Left colon (tissue), 2 donors: ENCODE results near the gene TTLL4. TPM values are rescaled to one million over a fixed set of nuclear protein-coding genes. Genes with fewer than 3 reads are reported as not detected.

Experiments used
- ATAC-seq: fragments of 200-7000 bp; cut with Tn5 transposase; one replicate; pipeline ENCODE4 v1.9.1; 2020; ENCODE audit warnings: mild to moderate bottlenecking, moderate library complexity
- DNase-seq, 2 donors: peaks; one replicate each; pipeline ENCODE4 v3.0.0-alpha.2; 2020
- intact Hi-C, 2 donors: fragments of 100-400 bp; cut with DNase I in 1 of 2; cut with micrococcal nuclease in 1 of 2; formaldehyde crosslinking; loops; one replicate each; pipeline versions ENCODE4 v1.11.2 to v1.14.0; 2022; cut with DNase I, micrococcal nuclease
- total RNA-seq, 2 donors: library from RNA; stranded (reverse); fragmentation: NEBNext Ultra II Directional; extraction: Animal tissue kit (Norgen Biotek cat#: 25700); gene quantifications; one replicate each; pipeline ENCODE4 v1.2.1, GENCODE V29; 2021
- donor health status: DM: no; HTN: no; CAD: no.
- donor health status: DM: yes; HTN: yes; CAD: no.

TTLL4 gene
- total RNA-seq, 2 donors from 2014 or later: 17.6 to 25.4 TPM

DNA sequence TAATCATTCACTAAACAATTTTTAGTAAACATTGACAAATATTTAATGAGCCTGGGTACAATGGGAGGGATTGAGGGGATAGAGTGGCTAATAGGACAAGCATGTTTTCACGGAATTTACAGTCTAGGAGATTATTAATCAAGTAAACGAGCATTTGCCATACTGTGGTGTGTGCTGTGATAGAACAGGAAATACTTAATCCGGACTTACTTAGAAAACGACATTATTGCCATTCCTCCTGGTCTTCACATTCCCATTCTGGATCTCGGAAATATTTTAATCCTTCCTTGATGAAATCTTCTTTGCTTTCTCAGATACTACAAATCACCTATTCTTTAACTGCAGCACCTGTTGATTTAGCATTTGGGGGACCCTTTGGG is 905 bp downstream of the TTLL4 start:
- no peak for ATAC-seq
- no peak for DNase-seq
- intact Hi-C loops: no loop called here

DNA sequence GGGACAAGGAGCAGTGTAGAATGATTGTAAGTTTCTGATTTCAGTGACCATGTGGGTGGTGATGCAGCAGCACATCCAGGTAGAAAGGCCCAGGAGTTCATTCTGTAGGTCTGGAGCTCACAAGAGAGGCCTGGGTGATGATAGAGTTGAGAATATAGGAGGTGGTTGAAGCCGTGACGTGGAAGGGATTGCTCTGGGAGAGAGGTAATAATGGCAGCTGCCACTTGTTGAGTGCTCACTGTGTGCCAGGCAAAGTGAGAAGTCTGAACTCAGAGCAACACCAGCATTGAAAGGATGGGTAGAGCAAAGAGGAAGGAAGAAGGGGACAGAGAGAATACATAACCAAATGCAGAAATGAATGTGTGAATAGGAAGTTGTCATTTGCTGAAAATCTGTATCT is 3.3 kb downstream of the TTLL4 start:
- DNase-seq (no peak), ATAC-seq (no peak)
- intact Hi-C loops: no loop called here

DNA sequence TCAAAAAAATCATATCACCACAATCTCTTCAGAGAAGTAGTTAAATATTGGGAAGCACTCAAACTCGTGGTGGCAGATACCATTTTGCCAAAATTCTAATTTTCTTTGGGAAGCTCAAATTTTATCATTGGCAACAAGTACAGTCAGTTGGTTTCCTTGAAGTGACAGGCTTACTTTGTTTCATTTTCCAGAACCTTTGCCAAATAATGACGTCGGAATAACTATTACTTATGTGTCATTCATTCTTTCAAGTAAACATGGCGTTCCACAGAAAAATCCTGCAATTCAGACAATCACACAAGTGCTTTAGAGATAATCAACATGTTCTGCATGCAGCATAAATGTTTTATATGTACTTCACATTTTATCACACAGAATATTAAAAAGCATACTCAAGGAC is 5.4 kb downstream of the TTLL4 start:
- ATAC-seq (no peak), DNase-seq (no peak)
- intact Hi-C loops: no loop called here

DNA sequence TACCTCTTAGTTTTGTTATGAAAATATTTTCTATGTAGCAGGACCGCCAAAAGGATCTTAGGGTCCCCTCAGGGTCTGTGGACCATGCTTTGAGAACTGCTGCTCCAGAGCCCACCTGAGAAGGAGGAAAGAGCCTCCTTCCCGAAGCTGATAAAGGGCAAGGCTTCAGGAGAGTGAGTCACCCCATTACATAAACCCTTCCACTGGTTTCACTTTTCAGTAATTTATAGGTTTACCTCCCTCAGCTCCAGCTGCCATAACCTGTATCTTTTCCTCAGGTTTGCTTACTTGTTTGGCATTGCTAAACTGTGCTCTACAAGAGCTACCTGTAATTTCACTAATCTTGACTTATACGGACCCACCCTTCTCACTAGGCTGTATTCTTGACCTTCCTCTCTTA is 6.6 kb downstream of the TTLL4 start:
- intact Hi-C loops: no loop called here
- ATAC-seq (peak; percentile 93), DNase-seq (peak in 1 of 2 donors; percentile 28)

DNA sequence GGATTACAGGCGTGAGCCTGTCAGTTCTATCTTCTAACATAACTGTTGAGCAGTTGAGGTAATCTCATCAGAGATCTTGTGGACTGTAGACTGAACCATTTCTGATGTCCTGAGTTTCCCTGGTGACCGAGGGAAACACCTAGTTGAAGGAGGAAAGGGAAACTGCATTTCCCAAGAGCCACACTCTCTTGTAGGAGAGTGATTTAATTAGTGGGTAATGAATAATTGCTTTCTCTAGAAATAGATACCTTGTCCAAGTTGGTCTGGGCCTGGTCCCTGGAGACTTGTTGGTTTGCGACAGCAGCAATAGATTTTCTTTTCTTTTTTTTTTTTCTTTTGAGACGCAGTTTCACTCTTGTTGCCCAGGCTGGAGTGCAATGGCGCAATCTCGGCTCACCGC is 7.4 kb downstream of the TTLL4 start:
- no peak for DNase-seq
- ATAC-seq: no peak
- intact Hi-C loops: no loop called here

DNA sequence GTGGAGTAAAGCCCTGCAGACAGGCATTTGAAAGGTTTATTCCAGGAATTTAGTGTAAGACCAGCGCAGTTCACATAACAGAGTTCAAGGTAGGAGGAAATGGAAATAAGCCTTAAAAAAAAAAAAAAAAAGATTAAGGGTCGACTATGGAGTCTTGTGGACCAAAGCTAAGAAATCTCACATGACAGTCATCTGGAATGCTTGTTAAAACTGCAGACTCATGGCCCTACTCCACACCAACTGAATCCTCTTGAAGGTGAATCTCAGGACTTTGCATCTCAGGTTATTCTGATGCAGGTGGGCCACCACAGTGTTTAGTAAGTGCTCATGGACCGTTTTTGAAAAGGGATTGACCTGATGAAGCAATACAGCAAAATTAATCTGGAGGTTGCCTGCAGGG is 8.8 kb downstream of the TTLL4 start:
- intact Hi-C loops: no loop called here
- ATAC-seq: no peak
- DNase-seq: no peak

DNA sequence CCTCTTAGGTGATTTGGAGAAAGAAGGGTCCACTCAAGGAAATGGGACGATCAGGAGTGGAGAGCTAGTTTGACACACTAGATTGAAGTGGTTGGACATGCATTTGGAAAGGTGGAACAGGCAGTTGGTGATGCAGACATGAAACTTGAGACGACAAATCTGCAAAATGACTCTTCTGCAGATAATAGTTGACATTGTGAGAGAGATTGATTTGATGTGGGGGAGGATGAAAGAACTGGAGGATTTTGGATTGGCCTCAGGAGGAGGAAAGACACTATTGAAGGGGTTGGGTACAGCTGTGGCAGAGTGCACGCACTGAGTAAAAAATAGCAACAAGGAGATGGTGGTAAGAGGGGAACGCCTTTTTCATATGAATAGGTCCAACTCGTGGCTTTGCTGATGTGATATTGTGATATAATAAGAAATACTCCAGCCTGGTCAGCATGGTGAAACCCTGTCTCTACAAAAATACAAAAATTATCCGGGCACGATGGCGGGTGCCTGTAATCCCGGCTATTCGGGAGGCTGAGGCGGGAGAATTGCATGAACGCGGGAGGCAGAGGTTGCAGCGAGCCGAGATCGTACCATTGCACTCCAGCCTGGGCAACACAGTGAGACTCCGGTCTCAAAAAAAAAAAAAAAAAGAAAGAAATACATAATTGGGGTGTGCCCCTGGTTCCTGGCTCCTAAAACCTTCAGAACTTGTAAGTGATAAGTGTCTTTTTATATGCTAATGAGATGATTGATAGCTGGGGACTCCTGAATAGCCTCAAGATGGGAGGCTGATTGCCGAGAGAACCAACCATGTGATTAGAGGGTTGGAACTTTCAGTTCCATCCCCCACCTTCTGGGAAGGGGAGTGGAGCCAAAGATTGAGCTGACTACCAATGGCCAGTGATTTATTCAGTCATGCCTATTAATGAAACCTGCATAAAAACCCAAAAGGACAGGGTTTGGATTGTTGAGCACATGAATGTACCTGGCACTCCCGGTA is 9.7 kb downstream of the TTLL4 start:
- ATAC-seq (no peak), DNase-seq (no peak)
- intact Hi-C loops: no loop called here

DNA sequence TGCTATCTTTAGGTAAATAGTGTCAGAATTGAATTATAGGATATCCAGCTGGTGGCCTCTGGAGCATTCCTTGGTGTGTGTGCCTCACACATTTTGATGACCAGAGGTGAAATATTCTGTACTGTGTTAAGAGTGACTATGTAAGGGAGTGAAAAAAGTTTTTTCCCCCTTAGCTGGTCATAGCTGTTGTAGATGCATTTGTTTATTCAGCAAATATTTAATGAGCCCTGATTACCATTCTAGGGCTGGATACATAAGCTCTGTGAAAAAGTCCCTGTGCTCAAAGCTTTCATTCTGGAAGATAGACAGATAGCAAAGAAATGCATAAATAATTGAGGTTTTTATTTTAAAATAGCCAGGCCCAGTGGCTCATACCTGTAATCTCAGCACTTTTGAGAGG is 10.9 kb downstream of the TTLL4 start:
- DNase-seq (no peak), ATAC-seq (no peak)
- intact Hi-C loops: no loop called here

DNA sequence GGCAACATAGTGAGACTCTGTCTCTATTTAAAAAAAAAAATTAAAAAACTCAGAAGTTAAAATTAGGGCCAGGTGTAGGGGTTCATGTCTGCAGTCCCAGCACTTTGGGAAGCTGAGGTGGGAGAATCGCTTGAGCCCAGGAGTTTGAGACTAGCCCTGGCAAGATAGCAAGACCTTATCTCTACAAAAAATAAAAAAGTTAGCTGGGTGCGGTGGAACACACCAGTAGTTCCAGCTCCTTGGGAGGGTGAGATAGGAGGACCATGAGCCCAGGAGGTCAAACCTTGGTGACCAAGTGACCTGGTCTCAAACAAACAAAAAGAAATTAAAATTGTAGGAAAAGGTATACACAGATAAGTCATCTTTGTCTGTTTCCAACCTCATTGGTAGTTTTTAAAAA is 11.3 kb downstream of the TTLL4 start:
- DNase-seq: no peak
- ATAC-seq: no peak
- intact Hi-C loops: no loop called here

DNA sequence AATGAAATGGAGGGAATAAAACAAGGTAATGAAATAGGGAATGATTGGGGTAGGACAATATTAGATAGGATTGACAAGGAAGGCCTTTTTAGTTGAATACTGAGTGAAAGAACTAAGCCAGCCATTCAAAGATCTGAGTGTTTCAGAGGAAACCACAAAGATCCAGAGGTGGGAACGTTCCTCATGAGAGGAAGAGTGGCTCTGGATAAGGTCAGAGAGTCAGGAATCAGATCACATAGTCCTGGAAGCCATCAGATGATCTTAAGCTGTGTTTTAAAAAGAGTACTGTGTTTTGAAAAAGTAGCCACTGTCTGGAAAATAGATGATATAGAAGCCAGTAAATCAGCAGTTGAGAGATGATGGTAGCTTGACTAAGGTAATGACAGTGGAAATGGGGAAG is 11.8 kb downstream of the TTLL4 start:
- ATAC-seq: no peak

DNA sequence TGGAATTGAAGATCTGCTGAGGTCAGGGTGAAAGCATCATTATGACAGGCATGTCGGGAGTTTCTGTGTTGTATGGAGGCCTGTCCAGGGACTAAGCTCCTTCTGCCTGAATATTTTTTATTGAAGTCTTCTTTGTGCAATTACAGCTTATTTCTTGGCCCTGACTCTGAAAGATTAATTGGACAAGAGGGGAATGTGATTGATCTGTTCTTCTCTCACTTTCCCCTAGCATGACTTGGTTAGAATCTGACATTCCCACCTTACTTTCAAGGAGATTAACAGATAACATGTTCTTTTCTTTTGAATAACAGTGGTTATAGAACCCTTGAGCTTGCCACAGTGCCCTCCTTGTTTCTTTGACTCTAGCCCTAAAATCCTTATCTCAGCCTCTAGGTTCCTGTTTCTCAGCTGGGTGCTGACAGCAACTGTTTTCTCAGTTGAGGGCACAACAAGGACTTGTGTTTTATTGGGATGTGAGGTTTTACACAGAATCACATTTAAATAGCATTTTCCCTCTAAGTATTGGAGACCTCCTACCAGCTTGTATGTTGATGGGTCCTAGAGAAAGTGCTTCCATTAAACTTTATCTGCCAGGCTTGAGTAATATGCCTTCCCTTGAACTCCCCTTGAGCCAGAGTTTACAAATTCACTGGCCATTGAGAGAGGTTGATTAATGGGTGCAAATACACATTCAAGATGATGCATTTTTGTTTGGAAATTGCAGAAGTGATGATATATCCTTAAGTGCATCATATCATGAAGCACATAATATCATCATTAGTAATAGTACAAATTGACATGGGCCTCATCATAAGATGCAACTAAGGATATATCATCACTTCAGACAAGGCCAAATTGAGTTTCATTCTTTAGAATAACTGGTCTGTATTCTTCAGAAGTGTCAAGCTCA is 12.5 kb downstream of the TTLL4 start:
- intact Hi-C loops: no loop called here
- ATAC-seq: no peak
- no peak for DNase-seq

More for the DNA sequence above, 11.8 kb downstream of the TTLL4 start:
- intact Hi-C loops: no loop called here
- DNase-seq: no peak

DNA sequence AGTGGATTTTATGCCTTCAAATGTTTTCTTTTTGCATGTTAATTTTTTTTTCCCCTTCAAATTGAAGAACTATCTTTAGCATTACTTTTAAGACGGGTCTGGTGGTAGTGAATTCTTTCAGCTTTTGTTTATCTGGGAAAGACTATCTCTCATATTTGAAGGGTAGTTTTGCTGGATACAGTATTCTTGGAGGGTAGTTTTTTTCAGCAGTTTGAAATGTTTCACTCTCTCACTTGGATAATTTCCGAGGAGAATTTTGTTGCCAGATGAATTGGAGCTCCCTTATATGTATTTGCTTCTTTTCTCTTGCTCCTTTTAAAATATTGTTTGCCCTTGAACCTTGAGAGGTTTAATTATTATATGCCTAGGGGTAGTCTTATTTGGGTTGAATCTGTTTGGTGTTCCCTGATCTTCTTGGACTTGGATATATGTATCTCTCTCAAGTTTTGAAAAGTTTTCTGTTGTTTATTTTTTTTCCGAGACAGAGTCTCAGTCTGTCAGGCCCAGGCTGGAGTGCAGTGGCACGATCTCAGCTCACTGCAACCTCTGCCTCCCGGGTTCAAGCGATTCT is 15.5 kb downstream of the TTLL4 start:
- ATAC-seq: no peak
- intact Hi-C loops: loop anchor here in 1 of 2 donors (5.0 kb wide), 1 partner anchor 121 kb away; no protein-coding TSS in a partner anchor

DNA sequence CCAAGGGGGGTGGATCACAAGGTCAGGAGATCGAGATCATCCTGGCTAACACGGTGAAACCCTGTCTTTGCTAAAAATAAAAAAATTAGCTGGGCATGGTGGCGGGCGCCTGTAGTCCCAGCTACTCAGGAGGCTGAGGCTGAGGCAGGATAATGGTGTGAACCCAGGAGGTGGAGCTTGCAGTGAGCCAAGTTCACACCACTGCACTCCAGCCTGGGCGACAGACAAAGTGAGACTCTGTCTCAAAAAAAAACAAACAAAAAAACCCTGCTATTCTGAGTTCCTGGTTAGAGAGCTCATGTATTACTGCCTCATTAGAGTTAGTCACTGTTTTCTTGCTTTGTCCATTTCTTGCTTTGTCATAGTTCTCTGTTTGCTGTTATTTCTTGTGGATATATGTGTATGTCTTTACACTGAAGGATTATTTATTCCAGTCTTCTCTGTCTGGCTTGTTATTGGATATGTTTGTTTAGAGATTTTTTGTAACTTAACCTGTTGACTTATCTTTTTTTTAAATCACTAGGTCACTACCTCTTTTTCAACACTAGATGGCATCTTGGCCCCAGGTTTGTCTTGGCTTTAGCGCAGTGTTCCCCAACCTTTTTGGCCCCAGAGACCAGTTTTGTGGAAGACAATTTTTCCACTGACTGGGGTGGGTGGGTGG is 17.0 kb downstream of the TTLL4 start:
- intact Hi-C loops: loop anchor here in 1 of 2 donors (5.0 kb wide), 1 partner anchor 120 kb away; no protein-coding TSS in a partner anchor
- DNase-seq (no peak), ATAC-seq (no peak)

More for the DNA sequence above, 15.5 kb downstream of the TTLL4 start:
- no peak for DNase-seq

DNA sequence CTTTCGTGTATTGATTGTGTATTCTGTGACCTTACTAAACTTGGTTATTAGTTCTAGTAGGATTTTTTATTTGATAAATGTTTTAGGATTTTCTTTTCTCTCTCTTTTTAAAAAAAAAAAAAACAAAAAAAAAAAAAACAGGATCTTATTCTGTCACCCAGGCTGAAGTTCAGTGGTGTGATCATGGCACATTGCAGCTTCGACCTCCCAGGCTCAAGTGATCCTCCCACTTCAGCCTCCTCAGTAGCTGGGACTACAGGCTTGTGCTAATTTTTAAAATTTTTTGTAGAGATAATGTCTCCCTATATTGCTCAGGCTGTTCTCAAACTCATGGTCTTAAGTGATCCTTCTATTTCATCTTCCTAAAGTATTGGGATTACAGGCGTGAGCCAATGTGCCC is 19.0 kb downstream of the TTLL4 start:
- intact Hi-C loops: loop anchor here in 1 of 2 donors (5.0 kb wide), 1 partner anchor 118 kb away; no protein-coding TSS in a partner anchor
- DNase-seq (no peak), ATAC-seq (no peak)

DNA sequence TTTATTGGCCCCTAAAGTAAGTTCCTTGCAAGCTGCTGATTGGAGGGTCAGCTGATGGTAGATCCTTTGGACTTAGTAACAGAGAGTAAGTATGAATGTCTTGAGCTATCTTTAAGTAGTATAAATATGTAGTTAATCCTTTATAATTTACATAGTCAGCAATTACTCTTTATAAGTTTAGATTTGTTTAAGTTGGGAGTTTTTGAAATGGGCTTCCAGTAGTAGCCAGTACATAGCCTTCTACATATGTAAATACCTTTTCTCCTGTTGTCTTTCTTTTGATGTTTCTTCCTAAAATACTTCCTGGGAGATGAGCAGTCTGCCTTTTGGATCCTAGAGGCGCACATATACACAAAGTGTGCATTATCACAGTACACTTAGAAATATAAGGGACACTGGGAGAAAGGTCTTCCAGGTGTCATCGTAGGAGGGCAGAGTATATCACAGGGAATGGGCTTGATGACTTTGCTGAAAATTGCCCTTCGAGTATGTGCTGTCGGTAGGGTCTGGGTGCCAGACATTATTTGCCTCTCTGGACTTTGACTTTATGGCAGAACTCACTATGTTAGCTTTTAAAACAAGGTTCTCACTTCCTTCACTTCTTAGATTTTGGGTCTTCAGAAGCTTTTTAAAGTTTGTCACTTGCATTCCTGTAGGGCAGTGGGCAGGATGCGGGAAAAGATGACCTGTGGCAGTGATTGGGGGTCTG is 21.6 kb downstream of the TTLL4 start:
- intact Hi-C loops: no loop called here
- DNase-seq: no peak
- ATAC-seq: peak; percentile 79

DNA sequence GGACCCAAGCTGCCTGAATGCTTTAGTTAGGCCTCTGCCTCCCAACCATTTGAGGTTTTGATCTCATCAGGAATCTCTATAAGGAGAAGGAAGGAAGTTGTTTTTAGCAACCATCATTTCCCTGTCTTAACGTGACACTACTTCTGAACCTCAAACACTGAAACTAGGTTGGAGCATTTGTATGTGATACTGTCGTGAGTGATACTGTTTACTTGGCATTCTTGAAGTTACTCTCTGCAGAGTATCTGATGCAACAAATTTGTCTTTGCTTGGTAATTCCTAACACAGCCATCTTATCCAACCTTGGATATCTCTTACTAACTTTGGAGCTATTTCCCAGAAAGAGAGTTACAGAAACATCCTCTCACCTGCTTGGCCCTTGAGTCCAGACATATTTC is 22.1 kb downstream of the TTLL4 start:
- ATAC-seq: peak; percentile 56
- intact Hi-C loops: no loop called here
- no peak for DNase-seq

DNA sequence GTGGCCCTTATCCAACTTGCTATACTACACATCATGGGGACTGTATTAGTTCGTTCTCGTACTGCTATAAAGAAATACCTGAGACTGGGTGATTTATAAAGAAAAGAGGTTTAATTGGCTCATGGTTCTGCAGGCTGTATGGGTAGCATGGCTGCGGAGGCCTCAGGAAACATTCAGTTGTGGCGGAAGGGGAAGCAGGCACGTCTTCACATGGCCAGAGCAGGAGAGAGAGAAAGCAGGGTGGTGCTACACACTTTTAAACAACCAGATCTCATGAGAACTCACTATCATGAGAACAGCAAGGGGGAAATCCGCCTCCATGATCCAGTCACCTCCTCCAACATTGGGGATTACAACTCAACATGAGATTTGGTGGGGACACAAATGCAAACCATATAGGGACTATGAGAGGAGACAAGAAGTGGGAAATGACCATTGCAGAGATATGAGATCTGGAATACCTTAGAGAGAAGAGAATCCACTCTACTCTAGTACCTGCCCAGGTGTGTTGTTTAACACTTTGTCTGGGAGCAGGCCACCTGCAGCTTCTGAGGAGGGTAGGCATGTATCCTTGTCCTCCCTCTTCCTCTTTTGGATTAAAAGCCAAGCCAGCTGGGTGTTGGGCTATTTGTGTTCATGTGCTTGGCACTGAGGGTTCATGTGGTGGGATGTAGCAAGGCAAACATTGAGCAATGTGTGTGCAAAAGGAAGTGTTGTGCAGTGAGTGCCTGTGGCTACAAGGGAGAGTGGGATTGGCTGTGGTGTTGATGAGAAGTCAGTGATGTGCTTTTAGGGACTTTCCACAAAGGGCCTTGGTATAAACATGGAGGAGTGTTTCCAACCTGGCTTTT is 22.8 kb downstream of the TTLL4 start:
- intact Hi-C loops: no loop called here

More for the DNA sequence above, 22.8 kb downstream of the TTLL4 start:
- DNase-seq (peak in 1 of 2 donors; percentile 41), ATAC-seq (no peak)
